HG03045 (cell line): ENCODE results near the gene MUC12.
"Not testable (repeated sequence)": the region's sequence is repeated elsewhere in the genome, so short reads cannot be mapped to it uniquely, and the experiment has no call there.

Experiments
- ATAC-seq: cut with Tn5 transposase; IDR thresholded peaks from one replicate; pipeline ENCODE4 v1.9.1; 2021; ENCODE audit warnings: mild to moderate bottlenecking, moderate library complexity; ENCODE audit not compliant: unreplicated experiment

The MUC12 gene

DNA sequence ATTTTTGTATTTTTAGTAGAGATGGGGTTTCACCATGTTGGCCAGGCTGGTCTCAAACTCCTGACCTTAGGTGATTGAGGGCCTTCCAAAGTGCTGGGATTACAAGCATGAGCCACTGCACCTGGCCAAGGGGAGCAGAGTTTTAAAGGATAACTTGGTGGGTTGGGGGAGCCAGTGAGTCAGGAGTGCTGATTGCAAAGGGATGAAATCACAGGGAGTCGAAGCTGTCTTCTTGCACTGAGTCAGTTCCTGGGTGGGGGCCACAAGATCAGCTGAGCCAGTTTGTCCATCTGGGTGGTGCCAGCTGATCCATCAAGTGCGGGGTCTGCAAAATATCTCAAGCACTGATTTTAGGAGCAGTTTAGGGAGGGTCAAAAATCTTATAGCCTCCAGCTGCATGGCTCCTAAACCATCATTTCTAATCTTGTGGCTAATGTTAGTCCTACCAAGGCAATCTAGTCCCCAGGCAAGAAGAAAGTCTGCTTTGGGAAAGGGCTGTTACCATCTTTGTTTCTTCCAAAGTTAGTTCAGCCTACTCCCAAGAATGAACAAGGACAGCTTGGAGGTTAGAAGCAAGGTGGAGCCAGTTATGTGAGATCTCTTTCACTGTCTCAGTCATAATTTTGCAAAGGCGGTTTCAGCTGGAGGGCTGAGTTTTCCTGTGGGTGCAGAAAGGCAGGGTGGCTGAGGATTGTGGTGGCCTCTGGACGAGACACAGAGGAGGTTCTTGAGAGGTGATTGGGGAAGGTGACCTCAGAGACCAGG is 15.8 kb downstream of the MUC12 start:
- ATAC-seq, result not testable (repeated sequence)

- no peak for ATAC-seq
These were observed 22.3 kb downstream of the MUC12 start for GRCh38 chr7:100991631-100992030.

GRCh38 chr7:100992280-100992679 is 22.9 kb downstream of the MUC12 start:
- ATAC-seq, result not testable (repeated sequence)

GRCh38 chr7:100994671-100995070 is 25.3 kb downstream of the MUC12 start:
- not testable (repeated sequence) for ATAC-seq

GRCh38 chr7:100998530-100998929 is 29.2 kb downstream of the MUC12 start:
- ATAC-seq, result not testable (repeated sequence)

- ATAC-seq, result not testable (repeated sequence)
These were observed 30.0 kb downstream of the MUC12 start for GRCh38 chr7:100999334-100999733.

- not testable (repeated sequence) for ATAC-seq
These were observed 30.7 kb downstream of the MUC12 start for GRCh38 chr7:101000025-101000424.

DNA sequence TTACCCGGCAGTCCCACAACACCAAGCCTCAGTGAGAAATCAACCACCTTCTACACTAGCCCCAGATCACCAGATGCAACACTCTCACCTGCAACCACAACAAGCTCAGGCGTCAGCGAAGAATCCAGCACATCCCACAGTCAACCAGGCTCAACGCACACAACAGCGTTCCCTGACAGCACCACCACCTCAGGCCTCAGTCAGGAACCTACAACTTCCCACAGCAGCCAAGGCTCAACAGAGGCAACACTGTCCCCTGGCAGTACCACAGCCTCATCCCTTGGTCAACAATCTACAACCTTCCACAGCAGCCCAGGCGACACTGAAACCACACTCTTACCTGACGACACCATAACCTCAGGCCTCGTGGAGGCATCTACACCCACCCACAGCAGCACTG is 33.0 kb downstream of the MUC12 start:
- not testable (repeated sequence) for ATAC-seq

DNA sequence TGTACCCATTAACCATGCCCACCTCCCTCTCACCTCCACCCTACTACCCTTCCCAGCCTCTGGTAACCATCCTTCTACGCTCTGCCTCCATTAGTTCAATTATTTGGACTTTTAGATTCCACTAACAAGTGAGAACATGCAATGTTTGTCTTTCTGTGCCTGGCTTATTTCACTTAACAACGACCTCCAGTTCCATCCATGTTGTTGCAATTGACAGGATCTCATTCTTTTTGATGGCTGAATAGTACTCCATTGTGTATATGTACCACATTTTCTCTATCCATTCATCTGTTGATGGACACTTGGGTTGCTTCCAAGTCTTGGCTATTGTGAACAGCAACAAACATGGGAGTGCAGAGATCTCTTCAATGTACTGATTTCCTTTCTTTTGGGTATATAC is 38.0 kb downstream of the MUC12 start:
- ATAC-seq, result not testable (repeated sequence)

- no peak for ATAC-seq
These were observed 40.3 kb downstream of the MUC12 start for GRCh38 chr7:101009629-101010028.

DNA sequence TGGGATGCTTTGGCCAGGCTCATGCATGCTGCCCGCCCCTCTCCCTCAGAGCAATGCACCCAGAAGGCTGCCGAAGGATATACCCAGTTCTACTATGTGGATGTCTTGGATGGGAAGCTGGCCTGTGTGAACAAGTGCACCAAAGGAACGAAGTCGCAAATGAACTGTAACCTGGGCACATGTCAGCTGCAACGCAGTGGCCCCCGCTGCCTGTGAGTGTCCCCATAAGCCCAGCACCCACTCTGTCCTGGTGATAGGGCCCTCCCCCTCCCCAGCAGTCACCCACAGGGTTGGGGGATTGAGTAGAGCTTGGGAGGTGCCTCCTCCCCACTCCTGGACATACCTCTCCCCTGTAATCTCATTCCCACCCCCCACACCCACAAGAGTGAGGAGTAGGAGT is 43.6 kb downstream of the MUC12 start:
- no peak for ATAC-seq

DNA sequence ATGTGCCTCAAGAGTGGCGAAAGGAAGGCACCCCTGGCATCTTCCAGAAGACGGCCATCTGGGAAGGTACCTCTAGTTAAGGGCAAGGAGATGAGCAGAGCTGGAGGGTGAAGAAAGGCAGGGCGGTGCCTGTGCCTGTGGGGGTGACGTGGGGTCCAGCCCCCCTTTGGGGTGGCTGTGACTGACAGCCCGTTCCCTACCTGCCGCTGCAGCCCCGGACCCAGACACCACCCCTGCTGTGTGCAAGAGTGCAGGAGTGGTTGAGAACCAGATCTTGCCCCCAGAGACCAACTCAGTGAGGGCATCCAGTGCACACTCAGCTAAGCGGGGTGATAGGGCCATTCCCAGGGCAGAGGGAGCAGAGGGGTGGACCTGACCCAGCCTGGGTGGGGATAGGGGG is 46.3 kb downstream of the MUC12 start:
- no peak for ATAC-seq

- peak; percentile 79 for ATAC-seq
These were observed 47.9 kb downstream of the MUC12 start for GRCh38 chr7:101017064-101017777.

- no peak for ATAC-seq
These were observed 49.2 kb downstream of the MUC12 start for GRCh38 chr7:101018271-101019167.

GRCh38 chr7:101020444-101020843 is 51.1 kb downstream of the MUC12 start:
- no peak for ATAC-seq

DNA sequence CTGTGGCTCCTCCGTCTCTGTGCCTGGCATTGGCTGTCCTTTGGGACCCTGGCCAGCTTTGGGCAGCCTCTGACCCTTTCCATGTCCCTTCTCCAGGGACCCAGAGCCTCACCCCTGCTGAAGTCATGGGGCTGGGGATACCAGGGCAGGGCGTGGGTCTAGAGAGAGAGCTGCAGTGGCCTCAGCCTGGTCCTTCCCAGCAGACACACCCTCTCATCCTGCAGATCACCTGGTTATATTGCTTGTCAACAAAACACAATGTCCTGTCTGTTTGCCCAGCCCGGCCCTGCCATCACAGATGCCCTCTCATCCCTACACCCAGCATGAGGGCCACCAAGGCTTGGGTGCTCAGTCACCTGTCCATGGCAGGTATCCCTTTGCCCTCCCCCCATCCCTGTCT is 52.3 kb downstream of the MUC12 start:
- ATAC-seq, result no peak

DNA sequence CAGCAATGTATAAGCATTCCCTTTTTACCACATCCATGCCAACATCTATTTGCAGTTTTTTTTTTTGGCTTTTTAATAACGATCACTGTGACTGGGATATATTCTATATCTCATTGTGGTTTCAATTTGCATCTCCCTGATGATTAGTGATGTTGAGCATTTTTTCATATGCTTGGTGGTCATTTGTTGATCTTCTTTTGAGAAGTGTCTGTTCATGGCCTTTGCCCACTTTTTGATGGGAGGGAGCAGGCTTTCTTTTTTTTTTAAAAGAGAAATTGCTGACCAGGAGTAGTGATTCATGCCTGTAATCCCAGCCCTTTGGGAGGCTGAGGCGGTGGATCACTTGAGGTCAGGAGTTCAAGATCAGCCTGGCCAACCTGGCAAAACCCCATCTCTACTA is 54.5 kb downstream of the MUC12 start:
- no peak for ATAC-seq

DNA sequence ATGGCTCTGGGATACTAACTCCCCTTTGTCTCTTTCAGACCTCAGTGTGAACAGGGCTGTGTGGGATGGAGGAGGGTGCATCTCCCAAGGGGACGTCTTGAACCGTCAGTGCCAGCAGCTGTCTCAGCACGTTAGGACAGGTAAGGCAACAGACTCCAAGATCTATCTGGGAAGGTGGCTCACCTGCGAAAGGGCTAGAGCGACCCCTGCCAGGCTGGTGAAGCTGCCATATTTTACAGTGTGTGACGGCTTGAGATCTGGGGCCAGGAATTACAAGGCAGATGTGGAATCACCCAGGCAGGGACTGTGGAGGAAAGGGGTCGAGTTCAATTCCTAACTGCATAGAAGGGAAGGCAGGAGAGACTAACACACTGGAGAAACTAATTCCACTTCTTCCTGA is 61.7 kb downstream of the MUC12 start:
- ATAC-seq, result no peak

GRCh38 chr7:101035941-101036340 is 66.6 kb downstream of the MUC12 start:
- ATAC-seq, result no peak

DNA sequence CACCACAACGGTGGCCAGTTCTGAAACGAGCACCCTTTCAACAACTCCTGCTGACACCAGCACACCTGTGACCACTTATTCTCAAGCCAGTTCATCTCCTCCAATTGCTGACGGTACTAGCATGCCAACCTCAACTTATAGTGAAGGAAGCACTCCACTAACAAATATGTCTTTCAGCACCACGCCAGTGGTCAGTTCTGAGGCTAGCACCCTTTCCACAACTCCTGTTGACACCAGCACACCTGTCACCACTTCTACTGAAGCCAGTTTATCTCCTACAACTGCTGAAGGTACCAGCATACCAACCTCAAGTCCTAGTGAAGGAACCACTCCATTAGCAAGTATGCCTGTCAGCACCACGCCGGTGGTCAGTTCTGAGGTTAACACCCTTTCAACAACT is 71.9 kb downstream of the MUC12 start:
- ATAC-seq, result not testable (repeated sequence)

DNA sequence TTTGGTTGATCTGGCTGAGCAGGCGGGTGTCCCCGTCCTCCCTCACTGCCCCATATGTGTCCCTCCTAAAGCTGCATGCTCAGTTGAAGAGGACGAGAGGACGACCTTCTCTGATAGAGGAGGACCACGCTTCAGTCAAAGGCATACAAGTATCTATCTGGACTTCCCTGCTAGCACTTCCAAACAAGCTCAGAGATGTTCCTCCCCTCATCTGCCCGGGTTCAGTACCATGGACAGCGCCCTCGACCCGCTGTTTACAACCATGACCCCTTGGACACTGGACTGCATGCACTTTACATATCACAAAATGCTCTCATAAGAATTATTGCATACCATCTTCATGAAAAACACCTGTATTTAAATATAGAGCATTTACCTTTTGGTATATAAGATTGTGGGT is 89.0 kb downstream of the MUC12 start:
- no peak for ATAC-seq
